IMR-90 (cell line): Measurements from ENCODE around the gene PYGO2.

Experiments used
- CEBPB ChIP-seq: IDR thresholded peaks from 2 replicates; pipeline ENCODE4 v1.6.1; 2012; ENCODE audit warnings: low read depth, low read length, improper control_type of control experiment
- ELK1 ChIP-seq: fragments of 150-350 bp; IDR thresholded peaks from 2 replicates; pipeline ENCODE4 v1.6.1; 2016; ENCODE audit warnings: low read depth, mild to moderate bottlenecking, low read length, moderate library complexity, borderline replicate concordance
- FOS ChIP-seq: fragments of 150-350 bp; IDR thresholded peaks from 2 replicates; pipeline ENCODE4 v1.6.1; 2016; ENCODE audit warnings: low read depth, low read length
- MAFK ChIP-seq: IDR thresholded peaks from 2 replicates; pipeline ENCODE4 v1.6.1; 2012; ENCODE audit warnings: low read depth, low read length, improper control_type of control experiment
- MAZ ChIP-seq: IDR thresholded peaks from 2 replicates; pipeline ENCODE4 v1.6.1; 2012; ENCODE audit warnings: low read depth, mild to moderate bottlenecking, low read length, improper control_type of control experiment, moderate library complexity, borderline replicate concordance
- MXI1 ChIP-seq: IDR thresholded peaks from 2 replicates; pipeline ENCODE4 v1.6.1; 2012; ENCODE audit warnings: low read depth, mild to moderate bottlenecking, low read length, moderate library complexity, borderline replicate concordance
- NFE2L2 ChIP-seq: fragments of 150-350 bp; IDR thresholded peaks from 2 replicates; pipeline ENCODE4 v1.6.1; 2016; ENCODE audit warnings: low read depth, mild to moderate bottlenecking, low read length
- POLR2A ChIP-seq: IDR thresholded peaks from 2 replicates; pipeline ENCODE4 v1.6.1; 2012; ENCODE audit warnings: mild to moderate bottlenecking, low read depth, low read length
- RAD21 ChIP-seq: IDR thresholded peaks from 2 replicates; pipeline ENCODE4 v1.6.1; 2012; ENCODE audit warnings: low read length, improper control_type of control experiment
- SMC3 ChIP-seq: fragments of 150-350 bp; IDR thresholded peaks from 2 replicates; pipeline ENCODE4 v1.6.1; 2016; ENCODE audit warnings: low read depth, mild to moderate bottlenecking, antibody characterized with exemption, low read length, moderate library complexity
- USF2 ChIP-seq: fragments of 150-350 bp; IDR thresholded peaks from 2 replicates; pipeline ENCODE4 v1.6.1; 2017; ENCODE audit warnings: mild to moderate bottlenecking, antibody characterized with exemption, low read length, low read depth
- TF ChIP-seq, protein P1 (sequence below): conservative IDR thresholded peaks from 2 replicates; pipeline ENCODE4 v1.5.1; 2012; ENCODE audit warnings: mild to moderate bottlenecking, low read depth, low read length, improper control_type of control experiment

DNA sequence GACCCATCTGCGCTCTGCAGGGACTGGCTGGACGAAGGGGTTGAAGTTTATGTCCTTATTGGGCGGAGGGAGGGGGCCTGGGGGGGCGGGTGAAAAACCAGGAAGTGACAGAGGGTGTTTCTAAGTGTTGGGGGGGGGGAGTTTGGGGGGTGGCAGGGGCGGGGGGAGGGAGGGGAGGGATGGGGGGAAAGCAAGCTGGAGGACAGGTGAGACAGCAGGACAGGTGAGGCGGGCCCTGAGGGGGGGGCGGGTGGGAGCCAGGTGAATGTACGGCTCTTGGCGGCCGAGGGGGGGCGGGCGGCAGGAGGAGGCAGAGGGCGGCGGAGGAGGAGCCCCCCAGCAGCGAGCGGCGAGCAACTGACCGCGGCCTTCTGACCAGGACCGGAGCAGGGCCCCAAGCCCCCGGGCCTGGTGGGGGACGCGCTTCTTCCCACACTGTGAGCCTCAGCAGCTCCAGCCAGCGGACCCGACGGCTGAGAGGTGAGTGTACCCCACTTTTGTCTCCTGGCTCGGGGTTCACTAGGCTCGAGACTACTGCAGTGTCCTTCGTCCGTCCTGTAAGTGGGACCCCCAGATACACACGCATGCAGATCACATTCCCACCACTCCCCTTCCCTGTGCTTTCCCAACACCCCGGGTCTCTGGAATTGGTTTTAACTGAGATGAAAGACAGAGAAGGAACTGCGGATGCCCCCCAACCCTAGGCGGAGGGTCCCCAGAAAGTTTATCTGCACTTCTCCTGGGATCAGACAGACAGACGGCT, 41.1 kb upstream of the PYGO2 start, which contains the start of gene ZBTB7B:
- TF ChIP-seq ELK1: no peak
- TF ChIP-seq, protein P1, sequence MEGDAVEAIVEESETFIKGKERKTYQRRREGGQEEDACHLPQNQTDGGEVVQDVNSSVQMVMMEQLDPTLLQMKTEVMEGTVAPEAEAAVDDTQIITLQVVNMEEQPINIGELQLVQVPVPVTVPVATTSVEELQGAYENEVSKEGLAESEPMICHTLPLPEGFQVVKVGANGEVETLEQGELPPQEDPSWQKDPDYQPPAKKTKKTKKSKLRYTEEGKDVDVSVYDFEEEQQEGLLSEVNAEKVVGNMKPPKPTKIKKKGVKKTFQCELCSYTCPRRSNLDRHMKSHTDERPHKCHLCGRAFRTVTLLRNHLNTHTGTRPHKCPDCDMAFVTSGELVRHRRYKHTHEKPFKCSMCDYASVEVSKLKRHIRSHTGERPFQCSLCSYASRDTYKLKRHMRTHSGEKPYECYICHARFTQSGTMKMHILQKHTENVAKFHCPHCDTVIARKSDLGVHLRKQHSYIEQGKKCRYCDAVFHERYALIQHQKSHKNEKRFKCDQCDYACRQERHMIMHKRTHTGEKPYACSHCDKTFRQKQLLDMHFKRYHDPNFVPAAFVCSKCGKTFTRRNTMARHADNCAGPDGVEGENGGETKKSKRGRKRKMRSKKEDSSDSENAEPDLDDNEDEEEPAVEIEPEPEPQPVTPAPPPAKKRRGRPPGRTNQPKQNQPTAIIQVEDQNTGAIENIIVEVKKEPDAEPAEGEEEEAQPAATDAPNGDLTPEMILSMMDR: no peak
- TF ChIP-seq POLR2A: no peak
- TF ChIP-seq SMC3: no peak
- no peak for TF ChIP-seq MAFK
- no peak for TF ChIP-seq RAD21
- no peak for TF ChIP-seq FOS
- TF ChIP-seq MAZ: no peak
- no peak for TF ChIP-seq USF2
- no peak for TF ChIP-seq MXI1
- TF ChIP-seq NFE2L2: no peak
- TF ChIP-seq CEBPB: no peak
